CD4-positive, alpha-beta T cell treated with Interferon gamma for 1 hour (primary cell): ENCODE measurements around the gene ITIH3.

Experiments used
- DNase-seq: peaks from one replicate; pipeline ENCODE4 v3.0.0-alpha.2; 2020

ITIH3 gene

DNA sequence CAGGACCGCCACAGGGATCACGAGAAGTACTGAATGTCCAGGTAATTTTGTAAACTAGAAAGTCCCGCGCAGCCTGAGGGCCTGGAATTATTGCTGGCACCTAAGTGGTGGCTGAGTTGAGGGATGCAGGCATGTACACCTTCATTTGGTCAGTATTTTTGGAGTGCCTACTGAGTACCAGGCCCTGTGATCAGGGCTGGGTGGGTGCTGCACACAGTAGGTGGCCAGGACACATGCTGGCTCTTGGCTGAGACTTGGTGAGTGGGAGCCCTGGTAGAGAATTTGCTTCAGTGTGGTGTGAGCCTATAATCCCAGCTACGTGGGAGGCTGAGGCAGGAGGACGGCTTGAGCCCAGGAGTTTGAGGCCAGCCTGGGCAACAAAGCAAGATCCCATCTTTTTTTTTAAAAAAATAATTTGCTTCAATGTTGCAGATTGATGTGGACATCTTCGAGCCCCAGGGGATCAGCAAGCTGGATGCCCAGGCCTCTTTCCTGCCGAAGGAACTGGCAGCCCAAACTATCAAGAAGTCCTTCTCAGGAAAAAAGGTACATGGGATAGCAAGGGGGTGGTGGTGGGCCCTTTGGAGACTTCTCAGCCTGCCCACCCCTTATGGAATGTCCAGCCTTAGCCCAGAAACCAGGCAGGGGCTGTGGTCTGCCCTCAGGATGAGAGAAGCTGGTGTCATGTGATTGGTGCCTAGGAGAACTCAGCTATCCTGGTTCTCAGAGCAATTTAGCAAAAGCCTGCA is 14.6 kb upstream of the ITIH3 start:
- no peak for DNase-seq

DNA sequence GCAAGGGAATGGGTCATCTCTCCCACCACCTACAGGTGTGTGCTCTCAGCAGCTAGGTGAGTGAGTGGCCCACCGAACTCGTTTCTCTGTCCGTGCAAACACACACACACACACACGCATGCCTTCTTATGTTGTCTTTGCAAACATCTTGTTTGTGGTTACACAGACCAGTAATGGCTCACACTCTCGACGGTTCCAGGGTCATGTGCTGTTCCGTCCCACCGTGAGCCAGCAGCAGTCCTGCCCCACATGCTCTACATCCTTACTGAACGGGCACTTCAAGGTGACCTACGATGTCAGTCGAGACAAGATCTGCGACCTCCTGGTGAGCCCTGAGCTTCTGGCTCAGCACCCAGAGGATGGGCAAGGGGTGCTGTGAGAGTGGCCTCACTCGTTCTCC is 12.9 kb upstream of the ITIH3 start:
- DNase-seq: no peak

DNA sequence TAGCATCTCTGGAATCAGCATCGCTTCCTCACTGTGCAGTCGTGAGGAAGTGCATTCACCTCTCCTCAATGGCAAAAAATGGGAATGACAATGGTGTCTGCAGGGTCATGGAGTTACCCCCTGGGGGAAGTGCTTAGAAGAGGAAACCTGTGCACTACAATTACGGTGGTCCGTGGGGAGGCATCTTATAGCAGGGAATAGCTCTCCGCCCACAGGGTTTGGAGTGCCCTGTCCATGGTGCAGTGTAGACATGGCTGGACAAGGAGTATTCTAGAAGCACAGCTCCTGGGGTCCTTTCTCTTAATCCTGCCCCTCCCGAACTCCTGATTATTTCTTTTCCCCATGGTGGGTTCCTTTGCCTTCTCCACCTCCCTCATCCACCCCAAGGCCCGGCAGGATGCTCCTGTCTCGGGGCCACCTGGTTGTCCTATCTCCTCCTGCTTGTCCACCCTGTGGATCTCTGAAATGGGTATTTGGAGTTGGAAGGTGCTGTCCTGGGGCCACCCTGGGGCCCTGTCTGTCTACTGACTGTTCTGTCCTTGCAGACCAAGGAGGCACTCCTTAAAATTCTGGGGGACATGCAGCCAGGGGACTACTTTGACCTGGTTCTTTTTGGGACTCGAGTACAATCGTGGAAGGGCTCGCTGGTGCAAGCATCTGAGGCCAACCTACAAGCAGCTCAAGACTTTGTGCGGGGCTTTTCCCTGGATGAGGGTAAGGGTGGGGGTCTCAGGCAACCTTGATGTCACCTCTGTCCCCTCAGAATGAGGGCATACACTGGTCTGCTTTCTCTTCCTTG is 12.0 kb upstream of the ITIH3 start:
- no peak for DNase-seq

DNA sequence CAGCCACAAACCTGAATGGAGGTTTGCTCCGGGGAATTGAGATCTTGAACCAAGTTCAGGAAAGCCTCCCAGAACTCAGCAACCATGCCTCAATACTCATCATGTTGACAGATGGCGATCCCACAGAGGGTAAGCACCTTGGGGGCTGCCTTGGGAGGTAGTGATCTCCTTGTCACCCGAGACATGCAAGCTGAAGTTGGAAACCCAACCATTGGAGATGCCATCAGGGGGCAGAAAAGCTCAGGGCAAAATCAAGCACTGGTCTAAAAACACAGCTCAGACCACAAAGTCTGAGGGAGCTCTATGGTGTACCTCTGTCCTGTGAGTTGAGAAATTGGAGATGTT is 11.4 kb upstream of the ITIH3 start:
- no peak for DNase-seq

DNA sequence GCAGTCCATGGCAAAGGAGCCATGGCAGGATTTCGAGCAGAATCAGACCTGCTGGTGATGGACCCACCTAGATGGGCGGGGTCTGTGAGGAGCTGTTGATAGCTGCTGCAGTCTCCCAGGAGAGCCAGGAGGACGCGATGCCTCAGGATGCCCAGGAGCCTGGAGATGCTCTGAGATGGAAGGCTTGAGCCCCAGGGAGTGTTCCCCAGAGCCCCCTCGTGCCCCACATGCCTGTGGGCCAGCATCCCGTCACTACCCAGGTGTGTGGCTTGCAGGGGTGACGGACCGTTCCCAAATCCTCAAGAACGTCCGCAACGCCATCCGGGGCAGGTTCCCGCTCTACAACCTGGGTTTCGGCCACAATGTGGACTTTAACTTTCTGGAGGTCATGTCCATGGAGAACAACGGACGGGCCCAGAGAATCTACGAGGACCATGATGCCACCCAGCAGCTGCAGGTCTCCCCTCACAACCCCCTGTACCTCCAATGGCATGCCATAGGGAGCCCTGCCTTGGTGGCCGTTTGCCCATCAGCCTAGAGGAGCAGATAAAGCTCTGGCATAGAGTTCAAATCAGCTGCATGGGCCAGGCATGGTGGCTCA is 10.5 kb upstream of the ITIH3 start:
- DNase-seq: no peak

DNA sequence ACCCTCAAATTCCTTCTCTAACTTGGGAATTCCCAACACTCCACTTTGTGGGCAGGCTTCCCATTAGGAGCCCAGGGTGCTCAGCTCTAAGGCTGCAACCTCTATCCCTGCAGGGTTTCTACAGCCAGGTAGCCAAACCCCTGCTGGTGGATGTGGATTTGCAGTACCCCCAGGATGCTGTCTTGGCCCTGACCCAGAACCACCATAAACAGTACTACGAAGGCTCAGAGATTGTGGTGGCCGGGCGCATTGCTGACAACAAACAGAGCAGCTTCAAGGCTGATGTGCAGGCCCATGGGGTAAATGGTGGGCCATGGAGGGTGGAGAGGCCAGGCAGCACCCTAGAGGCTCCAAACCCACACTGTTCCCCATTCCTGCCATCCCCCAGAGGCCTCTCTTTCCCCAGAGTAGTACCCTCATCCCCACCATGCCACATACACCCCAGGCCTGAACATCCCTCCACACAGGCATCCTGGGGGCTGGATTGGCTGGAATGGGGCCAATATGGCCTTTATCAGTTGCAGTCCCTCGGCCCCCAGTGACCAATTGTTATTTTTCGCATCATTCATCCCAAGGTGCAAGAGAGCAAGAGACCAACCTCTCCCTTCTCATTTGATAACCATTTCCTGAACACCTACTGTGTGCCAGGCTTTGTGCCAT is 9.5 kb upstream of the ITIH3 start:
- no peak for DNase-seq

DNA sequence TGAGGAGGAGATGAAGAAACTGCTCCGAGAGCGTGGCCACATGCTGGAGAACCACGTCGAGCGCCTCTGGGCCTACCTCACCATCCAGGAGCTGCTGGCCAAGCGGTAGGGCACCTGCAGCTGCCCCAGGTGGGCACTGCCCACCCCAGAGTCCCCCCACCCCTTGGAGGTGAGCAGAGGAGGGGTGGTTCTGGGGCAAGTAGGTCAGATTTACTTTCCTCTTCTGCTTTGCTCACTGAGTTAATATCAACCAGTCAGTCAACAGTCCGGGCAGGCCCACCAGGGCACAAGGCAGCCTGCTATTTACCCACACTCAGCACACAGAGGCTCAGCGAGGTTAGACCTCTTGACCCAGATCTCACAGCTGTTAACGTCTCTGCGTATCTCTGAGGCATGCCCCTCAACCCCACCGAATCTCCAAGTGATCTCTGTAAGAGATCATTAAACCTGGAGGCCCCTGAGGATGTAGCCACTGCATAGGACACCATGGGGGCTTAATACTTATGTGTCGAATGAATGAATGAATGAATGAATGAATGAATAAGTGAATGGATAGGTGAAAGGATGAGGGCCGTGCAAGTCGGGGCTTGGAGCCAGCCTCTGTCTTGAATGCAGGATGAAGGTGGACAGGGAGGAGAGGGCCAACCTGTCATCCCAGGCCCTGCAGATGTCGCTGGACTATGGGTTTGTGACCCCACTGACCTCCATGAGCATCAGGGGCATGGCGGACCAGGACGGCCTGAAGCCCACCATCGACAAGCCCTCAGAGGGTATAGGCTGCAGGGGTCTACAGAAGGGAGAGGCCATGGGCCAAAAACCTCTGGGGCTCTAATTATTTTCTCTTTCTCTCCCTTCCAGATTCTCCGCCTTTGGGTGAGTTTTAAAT is 8.0 kb upstream of the ITIH3 start:
- no peak for DNase-seq

DNA sequence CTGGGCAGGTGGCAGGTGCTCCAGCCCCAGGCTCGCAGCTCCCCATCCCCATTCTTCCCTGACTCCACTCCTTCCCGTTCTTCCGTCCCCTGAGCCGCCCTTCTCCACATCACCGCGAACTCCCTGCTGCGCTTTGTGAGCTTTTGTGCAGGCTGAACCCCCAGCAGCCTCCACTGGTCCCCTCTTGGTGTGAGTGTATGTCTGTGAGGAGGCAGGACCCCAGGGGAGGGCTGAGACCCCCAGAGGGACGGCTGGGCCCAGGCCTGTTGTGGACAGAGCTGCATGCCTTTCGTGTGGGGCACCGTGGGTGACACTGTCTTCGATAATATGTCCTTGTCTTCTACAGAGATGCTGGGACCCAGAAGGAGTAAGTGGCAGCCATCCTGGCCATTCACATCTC is 7.3 kb upstream of the ITIH3 start:
- no peak for DNase-seq

DNA sequence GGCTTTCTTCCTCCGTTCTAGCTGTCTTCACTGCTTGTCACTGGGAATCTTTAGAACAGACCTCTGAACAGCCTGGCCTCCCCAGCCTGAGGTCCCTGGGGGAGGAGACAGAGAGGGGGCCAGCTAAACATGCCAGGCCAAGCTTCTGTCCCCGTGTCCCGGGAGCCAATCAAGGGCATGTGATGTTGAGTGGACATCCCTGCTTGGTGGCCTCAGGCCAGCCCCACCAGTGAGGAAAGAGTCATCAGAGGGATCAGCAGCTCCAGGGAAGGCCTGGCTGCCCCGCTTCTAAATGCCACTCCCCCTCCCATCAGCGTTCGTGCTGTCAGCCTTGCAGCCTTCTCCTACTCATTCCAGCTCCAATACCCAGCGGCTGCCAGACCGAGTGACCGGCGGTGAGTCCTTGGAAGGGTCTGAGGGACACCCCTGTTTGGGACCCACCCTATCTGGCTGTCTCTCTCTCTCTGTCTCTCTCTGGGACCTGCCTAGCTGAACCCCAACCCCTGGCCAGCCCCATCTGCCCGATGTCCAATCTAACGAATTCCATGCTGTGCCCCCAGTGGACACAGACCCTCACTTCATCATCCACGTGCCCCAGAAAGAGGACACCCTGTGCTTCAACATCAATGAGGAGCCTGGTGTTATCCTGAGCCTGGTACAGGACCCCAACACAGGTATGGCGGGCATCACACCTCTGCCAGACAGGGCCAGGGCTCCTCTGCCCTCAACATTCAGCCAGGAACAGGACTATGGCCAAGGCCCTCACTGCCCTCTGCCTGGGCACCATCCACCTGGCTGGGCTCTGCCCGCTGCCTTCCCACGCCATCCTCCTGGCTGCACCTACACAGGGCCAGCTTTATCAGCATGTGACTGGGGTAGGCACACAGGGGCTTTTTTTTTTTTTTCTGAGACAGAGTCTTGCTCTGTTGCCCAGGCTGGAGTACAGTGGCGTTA is 6.6 kb upstream of the ITIH3 start:
- DNase-seq: no peak

DNA sequence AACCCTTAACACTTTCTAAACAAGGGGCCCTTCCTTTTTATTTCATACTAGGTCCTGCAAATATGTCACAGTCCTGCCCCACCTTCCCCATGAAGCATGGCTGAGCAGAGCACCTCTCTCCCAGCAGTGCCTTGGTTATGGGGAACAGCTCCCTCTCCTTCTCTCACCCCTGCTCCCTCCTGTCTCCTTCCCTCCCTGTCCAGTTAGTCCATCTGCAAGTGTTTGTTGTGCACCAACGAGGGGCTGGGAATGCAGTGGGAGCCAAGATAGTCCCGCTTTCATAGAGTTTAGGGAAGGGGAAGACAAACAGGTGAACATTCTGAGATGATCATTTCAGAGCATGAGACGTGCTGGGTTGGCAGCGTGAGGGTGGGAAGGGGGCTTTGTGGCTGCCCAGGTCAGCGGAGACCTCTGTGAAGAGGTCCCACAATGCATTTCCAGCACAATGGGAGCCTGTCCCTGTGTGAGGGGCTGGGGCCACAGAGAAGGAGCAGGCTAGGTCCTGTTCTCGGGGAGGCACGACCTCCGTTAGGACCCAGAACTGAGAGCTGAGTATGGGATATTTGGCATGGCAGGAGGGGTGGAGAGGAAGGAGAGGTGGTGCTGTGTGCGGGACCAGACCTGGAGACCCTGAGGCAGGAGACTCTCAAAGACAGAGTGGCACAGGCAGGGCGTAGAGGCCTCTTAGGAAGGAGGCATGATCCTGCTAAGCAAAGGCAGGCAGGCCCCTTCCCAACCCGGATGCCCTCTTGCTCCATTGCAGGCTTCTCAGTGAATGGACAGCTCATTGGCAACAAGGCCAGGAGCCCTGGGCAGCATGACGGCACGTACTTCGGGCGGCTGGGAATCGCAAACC is 5.5 kb upstream of the ITIH3 start:
- DNase-seq: no peak

DNA sequence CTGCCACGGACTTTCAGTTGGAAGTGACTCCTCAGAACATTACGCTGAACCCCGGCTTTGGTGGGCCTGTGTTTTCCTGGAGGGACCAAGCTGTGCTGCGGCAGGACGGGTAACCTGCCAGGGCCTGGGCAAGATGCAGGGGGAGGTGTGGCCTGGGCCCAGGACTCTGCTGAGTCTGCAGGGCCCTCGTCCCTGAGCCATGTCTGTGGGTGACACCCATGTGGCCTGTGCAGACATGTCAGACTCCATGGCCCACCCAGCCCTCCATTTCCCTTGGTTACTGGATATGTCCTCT is 4.9 kb upstream of the ITIH3 start:
- no peak for DNase-seq

DNA sequence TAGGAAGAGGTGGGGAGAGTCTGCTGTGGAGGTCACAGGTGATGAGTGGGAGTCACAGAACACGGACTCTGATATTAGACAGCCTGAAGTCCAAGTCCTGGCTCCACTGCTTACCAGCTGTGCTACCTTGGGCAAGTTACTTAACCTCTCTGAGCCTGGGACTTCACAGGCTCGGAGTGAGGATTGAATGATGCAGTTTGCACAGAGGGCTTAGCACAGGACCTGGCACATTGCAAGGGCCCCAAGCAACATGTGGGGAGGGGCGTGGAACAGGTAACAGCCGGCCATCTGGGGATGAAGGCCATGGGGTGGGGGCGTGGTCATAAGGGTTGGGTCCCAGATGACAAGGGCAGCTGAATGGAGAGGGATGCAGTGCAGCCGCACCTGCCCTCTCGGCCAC is 4.3 kb upstream of the ITIH3 start:
- DNase-seq: no peak

DNA sequence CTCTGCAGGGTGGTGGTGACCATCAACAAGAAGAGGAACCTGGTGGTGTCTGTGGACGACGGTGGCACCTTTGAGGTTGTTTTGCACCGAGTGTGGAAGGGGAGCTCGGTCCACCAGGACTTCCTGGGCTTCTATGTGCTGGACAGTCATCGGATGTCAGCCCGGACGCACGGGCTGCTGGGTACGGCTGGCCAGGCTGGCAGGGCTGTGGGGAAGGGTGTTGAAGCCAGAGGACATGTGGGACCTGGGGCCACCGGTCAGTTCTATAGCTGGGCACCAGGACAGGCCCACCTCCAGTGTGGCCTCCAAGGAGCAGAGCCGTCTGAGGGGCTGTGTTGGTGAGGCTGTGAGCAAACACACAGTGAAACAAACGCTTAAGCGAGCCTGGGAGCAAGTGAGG is 3.9 kb upstream of the ITIH3 start:
- no peak for DNase-seq

DNA sequence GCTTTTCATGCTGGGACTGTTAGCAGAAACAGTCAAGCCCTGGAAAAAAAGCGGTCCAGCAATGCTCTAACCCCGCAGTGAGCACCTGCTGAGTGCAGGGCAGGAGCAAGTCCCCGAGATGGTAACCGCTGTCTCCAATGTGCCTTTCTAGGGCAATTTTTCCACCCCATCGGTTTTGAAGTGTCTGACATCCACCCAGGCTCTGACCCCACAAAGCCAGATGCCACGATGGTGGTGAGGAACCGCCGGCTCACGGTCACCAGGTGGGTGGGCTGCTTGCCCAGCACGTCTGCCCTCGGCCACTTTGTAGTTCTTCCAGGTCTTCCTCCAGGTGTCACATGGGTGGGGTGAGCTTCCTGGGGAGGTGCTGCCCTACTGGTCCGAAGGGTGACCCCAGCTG is 3.2 kb upstream of the ITIH3 start:
- DNase-seq: no peak

DNA sequence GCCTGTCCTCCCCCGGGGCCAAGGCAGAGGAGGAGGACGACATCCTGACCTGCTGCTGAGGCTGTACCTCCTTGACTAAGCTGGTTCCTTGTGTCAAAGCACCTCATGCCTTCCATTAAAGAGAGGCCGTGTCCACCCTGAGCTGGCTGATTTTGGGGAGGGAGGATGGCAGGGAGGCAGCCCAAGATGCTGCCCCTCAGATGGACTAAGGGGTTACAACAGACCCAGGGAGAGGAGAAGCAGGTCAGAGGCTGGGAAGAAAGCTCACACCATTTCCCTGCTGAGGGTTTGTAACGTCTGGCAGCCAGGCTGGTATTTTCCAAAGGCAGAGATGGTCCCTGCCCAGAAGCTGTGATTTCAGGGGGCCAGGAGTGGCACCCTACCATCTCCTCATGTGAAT is 2.7 kb upstream of the ITIH3 start:
- DNase-seq: no peak

DNA sequence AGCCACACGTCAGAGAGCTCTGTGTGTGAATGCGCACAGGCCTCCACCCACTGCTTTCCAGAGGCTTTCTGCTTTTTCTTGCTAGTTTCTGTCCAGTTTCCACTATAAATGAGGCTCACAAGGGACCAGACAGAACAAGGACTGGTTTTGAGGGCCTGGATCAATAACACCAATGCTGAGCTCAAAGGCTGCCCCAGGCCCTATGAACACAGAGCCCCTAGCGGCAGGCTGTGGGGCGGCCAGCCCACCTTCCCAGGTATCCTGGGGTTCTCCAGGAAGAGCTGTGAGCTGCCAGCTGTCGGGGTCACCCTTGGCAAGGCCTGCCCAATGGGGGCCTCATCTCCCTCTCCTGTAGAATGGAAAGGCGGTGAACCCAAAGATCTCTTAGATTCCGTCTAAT is 2.2 kb upstream of the ITIH3 start:
- no peak for DNase-seq

DNA sequence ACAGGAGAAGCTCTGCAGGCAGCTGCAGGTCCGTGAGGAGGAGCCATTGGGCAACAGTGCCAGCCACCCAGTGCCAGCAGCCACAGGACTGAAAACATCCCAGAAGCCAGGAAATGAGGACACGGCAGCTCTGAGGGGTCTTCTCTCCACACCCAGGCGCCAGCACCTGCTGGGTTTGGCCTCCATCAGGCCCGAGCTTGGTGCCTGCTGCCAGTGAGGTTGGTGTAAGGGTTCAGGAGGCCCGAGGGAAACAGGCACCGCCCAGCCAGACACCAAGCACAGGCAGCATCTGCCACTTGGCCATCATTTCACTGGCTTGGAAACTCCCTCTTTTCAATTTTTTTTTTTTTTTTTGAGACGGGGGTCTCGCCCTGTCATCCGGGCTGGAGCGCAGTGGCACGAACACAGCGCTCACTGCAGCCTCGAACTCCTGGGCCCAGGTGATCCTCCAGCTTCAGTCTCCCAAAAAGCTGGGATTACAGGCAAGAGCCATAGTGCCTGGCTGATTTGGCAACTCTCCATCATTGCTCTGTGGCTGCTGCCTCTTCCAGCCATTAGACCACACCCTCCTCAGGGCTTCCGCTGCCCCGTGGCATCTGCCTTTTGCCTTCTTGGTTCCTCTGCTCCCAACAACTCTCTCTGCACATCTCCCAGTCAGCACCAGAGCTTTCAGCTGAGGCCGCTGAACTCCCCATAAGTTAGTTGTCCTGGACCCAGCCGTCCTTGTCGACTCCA is 1.5 kb upstream of the ITIH3 start:
- DNase-seq: no peak

DNA sequence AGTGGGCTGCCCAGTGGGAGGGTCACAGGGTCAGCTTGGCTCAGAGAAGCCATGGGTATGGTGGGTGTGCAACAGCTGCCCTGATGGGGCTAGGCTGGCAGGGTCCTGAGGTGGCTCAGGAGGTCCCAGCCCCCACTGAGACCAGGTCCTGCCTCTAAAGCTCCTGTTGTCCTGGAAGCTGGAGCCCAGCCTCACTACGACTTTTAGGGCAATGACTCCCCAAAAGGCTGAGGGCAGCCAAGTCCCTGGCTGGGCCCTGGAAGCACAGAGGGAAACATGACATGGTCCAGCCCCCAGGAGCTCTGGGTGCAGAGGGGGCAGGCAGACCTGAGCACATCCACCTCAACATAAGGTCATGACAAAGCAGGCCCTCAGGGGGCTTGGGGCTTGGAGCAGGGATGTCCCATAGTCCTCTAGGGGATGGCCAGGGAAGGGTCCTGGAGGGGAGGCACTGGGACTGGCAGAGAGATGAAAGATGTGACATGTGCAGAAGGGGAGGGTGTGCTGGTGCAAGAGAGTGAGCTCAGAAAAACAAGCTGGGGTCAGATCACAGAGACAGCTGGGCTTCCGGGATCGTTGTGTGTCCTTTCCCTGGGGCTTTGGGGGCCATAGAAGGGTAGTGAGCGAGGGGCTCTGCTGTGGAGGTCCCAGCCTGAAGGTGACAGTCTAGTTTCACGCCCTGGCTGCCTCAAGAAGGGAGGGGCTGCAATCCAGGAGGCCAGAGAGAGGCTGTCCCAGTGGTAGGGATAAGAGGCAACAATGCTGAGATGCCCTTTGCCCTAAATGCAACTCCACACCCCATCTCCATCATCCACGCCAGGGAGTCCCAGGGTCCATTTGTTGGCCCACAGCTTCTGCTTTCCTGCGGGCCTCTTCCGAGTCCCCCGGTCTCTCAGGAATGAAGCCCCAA is 639 bp upstream of the ITIH3 start:
- no peak for DNase-seq
